ENCODE results near the gene DLEC1.

DLEC1 gene

GRCh38 chr3:38163841-38164642, 125.0 kb downstream of the DLEC1 start (continued):
- TF ChIP-seq POU6F1 (CRISPR knock-in tag; IDR thresholded peaks at IDR 0.05; ENCODE audit: borderline replicate concordance, low read depth) (no peak), OSR1 (CRISPR knock-in tag; IDR thresholded peaks at IDR 0.05) (no peak), TSHZ2 (CRISPR knock-in tag; IDR thresholded peaks at IDR 0.05) (no peak), ZNF565 (CRISPR knock-in tag; conservative IDR thresholded peaks at IDR 0.05; ENCODE audit: low read depth) (no peak), ZC3H10 (CRISPR knock-in tag; IDR thresholded peaks at IDR 0.05) (no peak), ESRRG (CRISPR knock-in tag; IDR thresholded peaks at IDR 0.05) (no peak), CSDC2 (CRISPR knock-in tag; IDR thresholded peaks at IDR 0.05) (no peak)

- TF ChIP-seq TSHZ2 (CRISPR knock-in tag; IDR thresholded peaks at IDR 0.05) (no peak), POU6F1 (CRISPR knock-in tag; IDR thresholded peaks at IDR 0.05; ENCODE audit: borderline replicate concordance, low read depth) (no peak), ZC3H10 (CRISPR knock-in tag; IDR thresholded peaks at IDR 0.05) (no peak), RARB (CRISPR knock-in tag; IDR thresholded peaks at IDR 0.05) (no peak), ZFP30 (CRISPR knock-in tag; IDR thresholded peaks at IDR 0.05) (no peak), CSRNP3 (CRISPR knock-in tag; IDR thresholded peaks at IDR 0.05) (no peak), PPARA (CRISPR knock-in tag; IDR thresholded peaks at IDR 0.05; ENCODE audit: borderline replicate concordance) (no peak), ESRRG (CRISPR knock-in tag; IDR thresholded peaks at IDR 0.05) (no peak)
- ATAC-seq, result peak; percentile 39
Measured at GRCh38 chr3:38164643-38164951, 125.6 kb downstream of the DLEC1 start.

GRCh38 chr3:38164952-38165721, 126.1 kb downstream of the DLEC1 start, which contains the start of gene OXSR1:
Gene OXSR1 (plus strand): TSS chr3:38165537. CDS start chr3:38165877, 340 bp downstream.
- TF ChIP-seq ZNF565 (CRISPR knock-in tag; conservative IDR thresholded peaks at IDR 0.05; ENCODE audit: low read depth) (no peak), SNAI2 (CRISPR knock-in tag; IDR thresholded peaks at IDR 0.05) (peak; percentile 46; the same call in 1 of the 2 replicates), ZFP3 (CRISPR knock-in tag; IDR thresholded peaks at IDR 0.05) (peak; percentile 59; the same call in 1 of the 2 replicates)
- peak; percentile 93 for ATAC-seq

Data from SK-N-SH treated with all-trans-retinoic acid at 6 μM for 48 hours (cell line).